Measurements from ENCODE around the gene SAFB2.

Gene SAFB2

DNA sequence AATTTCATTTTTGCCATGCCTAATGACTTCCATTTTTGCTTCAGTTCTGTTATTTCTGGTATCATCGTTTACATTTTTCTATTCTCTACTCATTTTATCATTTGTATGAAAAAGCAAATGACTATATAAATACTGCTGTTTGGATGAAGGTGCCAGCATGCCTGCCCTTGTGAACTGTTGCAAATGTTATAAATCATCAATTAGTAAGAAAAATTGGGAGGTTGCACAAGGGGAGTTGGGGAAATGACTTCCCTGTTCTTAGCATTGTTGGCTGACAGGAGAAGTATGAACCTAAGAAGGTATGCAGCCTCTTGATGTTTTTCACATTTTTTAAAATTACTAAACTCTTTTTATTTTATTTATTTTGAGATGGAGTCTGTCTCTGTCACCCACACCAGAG is 15.4 kb upstream of the SAFB2 start:
- H3K4ac ChIP-seq (ENCODE audit: low read depth, low read length) = peak overlapping the region; percentile 92
- no peak overlapping the region for H2AK5ac ChIP-seq (ENCODE audit: low read length)
- H4K91ac ChIP-seq (ENCODE audit: low read depth, low read length) = no peak overlapping the region
- no peak overlapping the region for H3K18ac ChIP-seq (ENCODE audit: low read length)
- no CpG with 5 or more reads among the region's 1 CpG for WGBS (ENCODE audit: extremely low coverage, insufficient coverage, insufficient read length)
- H3K14ac ChIP-seq (ENCODE audit: low read length) = no peak overlapping the region
- no peak overlapping the region for H4K8ac ChIP-seq (ENCODE audit: low read depth, low read length)
- DNase-seq = peak in 1 of 2 donors; percentile 59
- H3K4me1 ChIP-seq (ENCODE audit: control insufficient read depth in 1 of 2, insufficient read depth in 2 of 2, low read length in 2 of 2) = no peaks in the 10 kb centered on the region
- no peak overlapping the region for H2BK5ac ChIP-seq (ENCODE audit: low read depth, low read length, poor library complexity)
- no peak overlapping the region for H4K12ac ChIP-seq (ENCODE audit: low read depth, low read length)
- H3K27me3 ChIP-seq (ENCODE audit: insufficient read depth, low read length) = no peaks in the 10 kb centered on the region
- no peaks in the 10 kb centered on the region for H3K79me1 ChIP-seq (ENCODE audit: low read length)
- H2AFZ ChIP-seq (ENCODE audit: insufficient read depth, low read length, poor library complexity) = no peak overlapping the region
- no peaks in the 10 kb centered on the region for H3K9me3 ChIP-seq (ENCODE audit: insufficient read depth, low read depth, low read length)
- no peak overlapping the region for H3K23ac ChIP-seq (ENCODE audit: low read length)
- no peak overlapping the region for H3K4me3 ChIP-seq (ENCODE audit: low read depth, low read length)
- H3K79me2 ChIP-seq (ENCODE audit: control insufficient read depth, insufficient read depth, low read length, poor library complexity) = peaks cover 9% of the 10 kb centered on the region
- no peak overlapping the region for H3K9ac ChIP-seq (ENCODE audit: low read length)
- H3K36me3 ChIP-seq (ENCODE audit: control insufficient read depth in 1 of 2, insufficient read depth in 2 of 2, low read length in 2 of 2) = peaks cover 22 to 26% of the 10 kb centered on the region in 2 experiments
- H2BK12ac ChIP-seq (ENCODE audit: low read length) = no peak overlapping the region
- H3K4me2 ChIP-seq (ENCODE audit: low read length) = no peak overlapping the region
- H2BK120ac ChIP-seq (ENCODE audit: insufficient read depth, low read length, poor library complexity) = no peak overlapping the region
- no peak overlapping the region for H3K27ac ChIP-seq (ENCODE audit: low read depth, low read length)

DNA sequence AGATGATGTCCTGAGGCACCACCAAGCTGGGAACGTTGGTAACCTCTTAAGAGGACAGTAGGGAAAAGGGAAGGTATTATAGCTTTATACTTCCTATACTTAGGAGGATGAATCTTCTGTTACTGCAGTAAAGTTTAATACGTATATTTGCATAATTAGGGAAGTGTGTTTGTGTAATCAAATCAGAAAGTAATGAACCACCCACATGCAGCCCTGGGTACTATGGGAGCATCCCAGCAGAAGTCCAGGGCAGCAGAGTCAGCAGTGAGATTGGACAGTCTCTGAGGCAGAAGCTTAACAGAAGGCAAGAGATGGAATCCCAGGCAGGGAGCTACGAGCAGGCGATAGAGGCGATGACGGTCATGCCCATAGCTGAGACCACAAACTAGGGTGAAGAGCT is 12.9 kb upstream of the SAFB2 start:
- Histone ChIP-seq H3K36me3 (ENCODE audit: control insufficient read depth in 1 of 2, insufficient read depth in 2 of 2, low read length in 2 of 2) (peaks cover 5 to 13% of the 10 kb centered on the region in 2 experiments), H3K4ac (ENCODE audit: low read depth, low read length) (peak overlapping the region; percentile 47), H3K14ac (ENCODE audit: low read length) (no peak overlapping the region), H3K4me3 (ENCODE audit: low read depth, low read length) (no peak overlapping the region), H2AFZ (ENCODE audit: insufficient read depth, low read length, poor library complexity) (no peak overlapping the region), H3K23ac (ENCODE audit: low read length) (no peak overlapping the region), H3K4me1 (ENCODE audit: control insufficient read depth in 1 of 2, insufficient read depth in 2 of 2, low read length in 2 of 2) (peaks cover 0 to 3% of the 10 kb centered on the region in 2 experiments), H3K27me3 (ENCODE audit: insufficient read depth, low read length) (no peaks in the 10 kb centered on the region), H4K91ac (ENCODE audit: low read depth, low read length) (no peak overlapping the region), H4K8ac (ENCODE audit: low read depth, low read length) (no peak overlapping the region), H3K9me3 (ENCODE audit: insufficient read depth, low read depth, low read length) (no peaks in the 10 kb centered on the region), H4K12ac (ENCODE audit: low read depth, low read length) (no peak overlapping the region), H3K4me2 (ENCODE audit: low read length) (no peak overlapping the region), H3K9ac (ENCODE audit: low read length) (no peak overlapping the region), H3K79me2 (ENCODE audit: control insufficient read depth, insufficient read depth, low read length, poor library complexity) (peaks cover 12% of the 10 kb centered on the region), H2BK12ac (ENCODE audit: low read length) (no peak overlapping the region), H2BK120ac (ENCODE audit: insufficient read depth, low read length, poor library complexity) (no peak overlapping the region), H3K27ac (ENCODE audit: low read depth, low read length) (no peak overlapping the region), H2AK5ac (ENCODE audit: low read length) (no peak overlapping the region), H2BK5ac (ENCODE audit: low read depth, low read length, poor library complexity) (no peak overlapping the region), H3K79me1 (ENCODE audit: low read length) (no peaks in the 10 kb centered on the region), H3K18ac (ENCODE audit: low read length) (no peak overlapping the region)
- no peak for DNase-seq
- no CpG with 5 or more reads among the region's 6 CpGs for WGBS (ENCODE audit: extremely low coverage, insufficient coverage, insufficient read length)

DNA sequence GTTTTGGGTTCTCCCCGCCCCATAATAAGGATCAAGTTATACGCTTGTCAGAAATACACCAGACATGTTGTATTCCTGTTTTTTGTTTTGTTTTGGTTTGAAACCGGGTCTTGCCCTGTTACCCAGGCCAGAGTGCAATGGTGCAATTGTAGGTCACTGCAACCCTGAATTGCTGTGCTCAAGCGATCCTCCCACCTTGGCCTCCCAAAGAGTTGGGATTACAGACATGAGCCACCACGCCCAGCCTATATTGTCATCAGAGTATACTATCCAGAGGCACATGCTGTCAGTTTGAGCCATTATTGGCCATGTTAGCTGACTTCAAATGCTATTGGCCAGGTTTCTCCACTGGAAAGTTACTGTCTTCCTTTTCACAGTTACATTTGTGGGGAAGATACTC is 10.1 kb upstream of the SAFB2 start:
- no peak overlapping the region for H3K4me2 ChIP-seq (ENCODE audit: low read length)
- H3K4ac ChIP-seq (ENCODE audit: low read depth, low read length) = no peak overlapping the region
- H2BK5ac ChIP-seq (ENCODE audit: low read depth, low read length, poor library complexity) = no peak overlapping the region
- H3K9ac ChIP-seq (ENCODE audit: low read length) = no peak overlapping the region
- no peak overlapping the region for H2BK120ac ChIP-seq (ENCODE audit: insufficient read depth, low read length, poor library complexity)
- no peak overlapping the region for H4K12ac ChIP-seq (ENCODE audit: low read depth, low read length)
- H3K36me3 ChIP-seq (ENCODE audit: control insufficient read depth in 1 of 2, insufficient read depth in 2 of 2, low read length in 2 of 2) = peaks cover 19 to 20% of the 10 kb centered on the region in 2 experiments
- no peak overlapping the region for H3K18ac ChIP-seq (ENCODE audit: low read length)
- no peak overlapping the region for H3K14ac ChIP-seq (ENCODE audit: low read length)
- H2AK5ac ChIP-seq (ENCODE audit: low read length) = no peak overlapping the region
- H4K8ac ChIP-seq (ENCODE audit: low read depth, low read length) = no peak overlapping the region
- peaks cover 13% of the 10 kb centered on the region for H3K79me2 ChIP-seq (ENCODE audit: control insufficient read depth, insufficient read depth, low read length, poor library complexity)
- DNase-seq = peak in 1 of 2 donors; percentile 38
- no peak overlapping the region for H2BK12ac ChIP-seq (ENCODE audit: low read length)
- no peak overlapping the region for H2AFZ ChIP-seq (ENCODE audit: insufficient read depth, low read length, poor library complexity)
- no peak overlapping the region for H4K91ac ChIP-seq (ENCODE audit: low read depth, low read length)
- no peaks in the 10 kb centered on the region for H3K79me1 ChIP-seq (ENCODE audit: low read length)
- H3K4me1 ChIP-seq (ENCODE audit: control insufficient read depth in 1 of 2, insufficient read depth in 2 of 2, low read length in 2 of 2) = peaks cover 0 to 3% of the 10 kb centered on the region in 2 experiments
- H3K23ac ChIP-seq (ENCODE audit: low read length) = no peak overlapping the region
- no CpG with 5 or more reads among the region's 5 CpGs for WGBS (ENCODE audit: extremely low coverage, insufficient coverage, insufficient read length)
- no peak overlapping the region for H3K4me3 ChIP-seq (ENCODE audit: low read depth, low read length)
- no peaks in the 10 kb centered on the region for H3K27me3 ChIP-seq (ENCODE audit: insufficient read depth, low read length)
- H3K9me3 ChIP-seq (ENCODE audit: insufficient read depth, low read depth, low read length) = no peaks in the 10 kb centered on the region
- no peak overlapping the region for H3K27ac ChIP-seq (ENCODE audit: low read depth, low read length)

DNA sequence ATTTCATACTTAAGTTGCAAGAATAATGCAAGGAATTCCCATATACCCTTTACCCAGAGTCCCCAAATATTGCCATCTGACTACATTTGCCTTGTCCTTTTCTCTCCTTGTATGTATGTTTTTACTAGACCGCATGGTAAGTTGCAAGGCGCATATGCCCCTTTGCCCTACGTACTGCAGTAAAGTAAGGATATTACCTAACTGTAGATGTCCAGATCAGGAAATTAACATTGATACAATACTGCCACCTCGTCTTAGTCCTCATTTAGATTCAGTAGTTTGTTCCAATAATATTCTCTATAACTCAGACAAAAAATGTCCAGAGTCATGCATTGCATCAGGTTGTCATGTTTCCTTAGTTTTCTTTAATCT is 9.7 kb upstream of the SAFB2 start:
- Histone ChIP-seq H2AK5ac (ENCODE audit: low read length) (no peak overlapping the region), H4K12ac (ENCODE audit: low read depth, low read length) (no peak overlapping the region), H3K4me1 (ENCODE audit: control insufficient read depth in 1 of 2, insufficient read depth in 2 of 2, low read length in 2 of 2) (peaks cover 0 to 3% of the 10 kb centered on the region in 2 experiments), H3K4ac (ENCODE audit: low read depth, low read length) (peak overlapping the region; percentile 6), H3K18ac (ENCODE audit: low read length) (no peak overlapping the region), H3K4me2 (ENCODE audit: low read length) (no peak overlapping the region), H3K4me3 (ENCODE audit: low read depth, low read length) (no peak overlapping the region), H3K9ac (ENCODE audit: low read length) (no peak overlapping the region), H2BK12ac (ENCODE audit: low read length) (no peak overlapping the region), H3K27ac (ENCODE audit: low read depth, low read length) (no peak overlapping the region), H2BK5ac (ENCODE audit: low read depth, low read length, poor library complexity) (no peak overlapping the region), H3K79me2 (ENCODE audit: control insufficient read depth, insufficient read depth, low read length, poor library complexity) (peaks cover 11% of the 10 kb centered on the region), H3K36me3 (ENCODE audit: control insufficient read depth in 1 of 2, insufficient read depth in 2 of 2, low read length in 2 of 2) (peaks cover 21% of the 10 kb centered on the region in 2 experiments), H3K23ac (ENCODE audit: low read length) (no peak overlapping the region), H3K27me3 (ENCODE audit: insufficient read depth, low read length) (no peaks in the 10 kb centered on the region), H2AFZ (ENCODE audit: insufficient read depth, low read length, poor library complexity) (no peak overlapping the region), H3K14ac (ENCODE audit: low read length) (no peak overlapping the region), H3K9me3 (ENCODE audit: insufficient read depth, low read depth, low read length) (no peaks in the 10 kb centered on the region), H2BK120ac (ENCODE audit: insufficient read depth, low read length, poor library complexity) (no peak overlapping the region), H4K91ac (ENCODE audit: low read depth, low read length) (no peak overlapping the region), H4K8ac (ENCODE audit: low read depth, low read length) (no peak overlapping the region), H3K79me1 (ENCODE audit: low read length) (no peaks in the 10 kb centered on the region)
- no peak for DNase-seq
- WGBS (ENCODE audit: extremely low coverage, insufficient coverage, insufficient read length) = no CpG with 5 or more reads among the region's 4 CpGs

Data from trophoblast cell (in vitro differentiated cells and primary cell).